ENCODE results near the gene KANSL1. TPM values are rescaled to one million over a fixed set of nuclear protein-coding genes. Genes with fewer than 3 reads are reported as not detected.
"Not testable (repeated sequence)": the region's sequence is repeated elsewhere in the genome, so short reads cannot be mapped to it uniquely, and the experiment has no call there.

Gene KANSL1
- total RNA-seq, 1 donor from 2014 or later, result 99.8 TPM

DNA sequence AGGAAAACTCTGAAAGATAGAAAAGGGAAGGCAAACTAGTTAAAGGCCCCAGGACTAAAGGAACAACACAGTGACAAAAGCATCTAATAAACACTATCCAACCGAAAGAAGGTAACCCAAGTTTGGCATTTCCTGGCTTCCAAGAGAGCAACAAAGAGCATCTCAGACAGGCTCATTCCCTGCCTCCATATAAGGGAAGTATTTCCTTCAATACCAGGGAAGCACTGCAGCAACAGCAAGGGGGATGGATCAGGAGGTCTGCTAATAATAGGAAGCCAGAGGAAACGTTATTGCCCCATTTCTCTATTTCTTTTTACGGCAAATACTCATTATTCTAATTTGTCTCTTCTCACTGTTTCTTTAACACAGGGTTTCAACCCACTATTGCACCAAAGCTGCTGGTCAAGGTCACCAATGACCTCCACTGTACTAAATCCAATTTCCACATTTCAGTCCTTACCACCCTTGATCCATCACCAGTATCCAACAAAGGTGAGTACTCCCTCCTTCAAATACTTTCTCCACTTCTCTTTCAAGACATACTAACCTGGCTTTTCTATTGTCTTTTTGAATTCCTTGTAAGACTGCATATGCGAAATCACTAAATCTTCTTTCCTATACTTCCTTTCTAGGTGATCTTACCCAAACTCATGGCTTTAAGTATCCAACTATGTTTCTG is 86.1 kb downstream of the KANSL1 start:
- Mint-ChIP-seq H3K4me1 (ENCODE audit: low read depth, unreplicated experiment) (peaks cover 50% of the 10 kb centered on the region), H3K4me3 (ENCODE audit: unreplicated experiment) (peak overlapping the region; percentile 5), H3K27me3 (ENCODE audit: low read depth, unreplicated experiment) (no peaks in the 10 kb centered on the region), H3K9me3 (ENCODE audit: unreplicated experiment) (no peaks in the 10 kb centered on the region), H3K36me3 (ENCODE audit: low read depth, unreplicated experiment) (peaks cover 2% of the 10 kb centered on the region), H3K27ac (ENCODE audit: unreplicated experiment) (peak overlapping the region; percentile 8)
- no peak overlapping the region for H3K4me3 ChIP-seq (ENCODE audit: insufficient read depth, low read depth, low read length)
- no peak overlapping the region for H3K9ac ChIP-seq (ENCODE audit: low read length)
- TF ChIP-seq EZH2 (IDR thresholded peaks at IDR 0.05; ENCODE audit: insufficient read depth, low read length) (no peak), CTCF (IDR thresholded peaks at IDR 0.05; ENCODE audit: insufficient read depth, low read depth, low read length) (no peak)
- H3K36me3 ChIP-seq (ENCODE audit: insufficient read depth, low read length), result no peaks in the 10 kb centered on the region
- DNase-seq (ENCODE audit: low read depth), result no peak
- H3K27ac ChIP-seq (ENCODE audit: low read depth, low read length), result no peak overlapping the region
- H3K9me3 ChIP-seq (ENCODE audit: insufficient read depth, low read depth, low read length), result no peaks in the 10 kb centered on the region
- peaks cover 97% of the 10 kb centered on the region for H4K20me1 ChIP-seq (ENCODE audit: insufficient read depth, low read length)
- H2AFZ ChIP-seq (ENCODE audit: low read depth, low read length), result no peak overlapping the region
- no peak overlapping the region for H3K4me2 ChIP-seq (ENCODE audit: low read length)
- no peaks in the 10 kb centered on the region for H3K27me3 ChIP-seq (ENCODE audit: insufficient read depth, low read length)
- no peaks in the 10 kb centered on the region for H3K4me1 ChIP-seq (ENCODE audit: insufficient read depth, low read length)
- no peak for FAIRE-seq
- H3K79me2 ChIP-seq (ENCODE audit: insufficient read depth, low read length), result peaks cover 99% of the 10 kb centered on the region

- H3K27me3 ChIP-seq (ENCODE audit: insufficient read depth, low read length); FAIRE-seq; DNase-seq (ENCODE audit: low read depth); H3K36me3 ChIP-seq (ENCODE audit: insufficient read depth, low read length); H3K27me3 Mint-ChIP-seq (ENCODE audit: low read depth, unreplicated experiment); H3K9me3 ChIP-seq (ENCODE audit: insufficient read depth, low read depth, low read length); H3K4me2 ChIP-seq (ENCODE audit: low read length); H3K36me3 Mint-ChIP-seq (ENCODE audit: low read depth, unreplicated experiment); H3K27ac ChIP-seq (ENCODE audit: low read depth, low read length); H3K4me3 ChIP-seq (ENCODE audit: insufficient read depth, low read depth, low read length); H3K9ac ChIP-seq (ENCODE audit: low read length); H2AFZ ChIP-seq (ENCODE audit: low read depth, low read length); H3K4me3 Mint-ChIP-seq (ENCODE audit: unreplicated experiment); H3K9me3 Mint-ChIP-seq (ENCODE audit: unreplicated experiment): not testable (repeated sequence)
- Mint-ChIP-seq H3K27ac (ENCODE audit: unreplicated experiment) (peak overlapping the region; percentile 71), H3K4me1 (ENCODE audit: low read depth, unreplicated experiment) (peaks cover 49% of the 10 kb centered on the region)
- peaks cover 15% of the 10 kb centered on the region for H3K4me1 ChIP-seq (ENCODE audit: insufficient read depth, low read length)
- H3K79me2 ChIP-seq (ENCODE audit: insufficient read depth, low read length), result peaks cover 89% of the 10 kb centered on the region
- peaks cover 90% of the 10 kb centered on the region for H4K20me1 ChIP-seq (ENCODE audit: insufficient read depth, low read length)
Measured at GRCh38 chr17:46102806-46103205, 90.4 kb downstream of the KANSL1 start.

DNA sequence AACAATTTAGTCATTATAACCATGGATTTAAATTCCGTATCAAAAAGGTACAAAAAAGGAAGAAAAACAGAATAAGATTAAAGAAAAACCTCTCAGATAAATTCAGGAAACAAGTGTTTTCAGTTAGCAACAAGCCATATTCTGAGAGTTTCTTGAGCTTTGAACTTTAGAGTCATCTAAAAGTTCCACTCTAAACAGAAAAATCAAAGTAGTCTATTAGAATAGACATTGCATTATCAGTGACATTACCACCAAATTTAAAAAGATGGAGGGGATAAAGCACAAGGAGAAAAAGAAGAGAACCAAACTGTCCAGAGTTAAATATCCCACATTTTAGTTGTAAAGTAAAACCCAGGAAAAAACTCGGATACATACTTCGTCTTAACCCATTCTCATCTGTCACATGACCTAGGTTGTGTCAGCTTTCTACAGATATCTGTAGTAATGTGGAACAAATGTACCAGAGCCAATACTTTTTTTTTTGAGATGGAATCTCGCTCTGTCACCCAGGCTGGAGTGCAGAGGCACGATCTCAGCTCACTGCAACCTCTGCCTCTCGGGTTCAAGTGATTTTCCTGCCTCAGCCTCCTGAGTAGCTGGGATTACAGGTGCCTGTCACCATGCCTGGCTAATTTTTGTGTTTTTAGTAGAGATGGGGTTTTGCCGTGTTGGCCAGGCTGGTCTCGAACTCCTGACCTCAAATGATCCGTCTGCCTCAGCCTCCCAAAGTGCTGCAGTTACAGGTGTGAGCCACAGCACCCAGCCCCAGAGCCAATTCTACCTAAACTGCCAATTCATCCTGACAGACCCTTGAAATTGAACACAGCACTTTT is 91.2 kb downstream of the KANSL1 start:
- H3K4me3 ChIP-seq (ENCODE audit: insufficient read depth, low read depth, low read length); H2AFZ ChIP-seq (ENCODE audit: low read depth, low read length); DNase-seq (ENCODE audit: low read depth); H3K9me3 Mint-ChIP-seq (ENCODE audit: unreplicated experiment); H3K36me3 Mint-ChIP-seq (ENCODE audit: low read depth, unreplicated experiment); H3K4me3 Mint-ChIP-seq (ENCODE audit: unreplicated experiment); H3K27me3 Mint-ChIP-seq (ENCODE audit: low read depth, unreplicated experiment); H3K27me3 ChIP-seq (ENCODE audit: insufficient read depth, low read length); FAIRE-seq; H3K36me3 ChIP-seq (ENCODE audit: insufficient read depth, low read length); H3K9me3 ChIP-seq (ENCODE audit: insufficient read depth, low read depth, low read length): not testable (repeated sequence)
- H3K27ac Mint-ChIP-seq (ENCODE audit: unreplicated experiment), result peak overlapping the region; percentile 91
- Histone ChIP-seq H3K4me2 (ENCODE audit: low read length) (peak overlapping the region; percentile 45), H4K20me1 (ENCODE audit: insufficient read depth, low read length) (peaks cover 90% of the 10 kb centered on the region), H3K4me1 (ENCODE audit: insufficient read depth, low read length) (peaks cover 15% of the 10 kb centered on the region), H3K9ac (ENCODE audit: low read length) (peak overlapping the region; percentile 29), H3K79me2 (ENCODE audit: insufficient read depth, low read length) (peaks cover 89% of the 10 kb centered on the region), H3K27ac (ENCODE audit: low read depth, low read length) (peak overlapping the region; percentile 78)
- H3K4me1 Mint-ChIP-seq (ENCODE audit: low read depth, unreplicated experiment), result peaks cover 45% of the 10 kb centered on the region
